HCT116 (cell line): ENCODE results near the gene OR8G5. TPM values are rescaled to one million over a fixed set of nuclear protein-coding genes. Genes with fewer than 3 reads are reported as not detected.

Experiments
- ATAC-seq: fragments of 200-7000 bp; cut with Tn5 transposase; 2 replicates; pipeline ENCODE4 v1.9.1; 2020; ENCODE audit warnings: mild to moderate bottlenecking, moderate library complexity
- BruUV-seq: library from RNA; stranded (reverse); fragments of 400-500 nt; replicated peaks from 2 replicates; lab custom pipeline; 2021; lab: Mats Ljungman, UMichigan
- CTCF ChIA-PET: fragments of 300-600 bp; sonication (Branson Sonifier 250); formaldehyde crosslinking; loops from one replicate; lab custom pipeline; 2021; ENCODE audit warnings: antibody characterized with exemption; lab: Charles Lee
- POLR2A ChIA-PET: fragments of 300-600, 350-600 bp; sonication (Branson Sonifier 250); formaldehyde crosslinking; loops from one replicate; lab custom pipeline; 2021; ENCODE audit warnings: antibody characterized with exemption; lab: Charles Lee
- RAD21 ChIA-PET, 2 experiments: fragments of 300-600 bp; sonication (Branson Sonifier 250); formaldehyde crosslinking; loops; one replicate each; lab custom pipeline; 2023; ENCODE audit warnings: low total read pairs in 2 of 2; ENCODE audit not compliant: uncharacterized antibody in 2 of 2, unreplicated experiment in 2 of 2, low non-redundant PET in 1 of 2; lab: Charles Lee
- DNase-seq: peaks from one replicate; pipeline ENCODE4 v3.0.0-alpha.2; 2010; ENCODE audit warnings: low read depth, low spot score
- H2AFZ ChIP-seq: fragments of 200-600 bp; shearing (Covaris generic), sonication (generic); 2 replicates; pipeline ENCODE4 v1.6.1; 2017; ENCODE audit warnings: low read depth, mixed run types, mixed read lengths, antibody characterized with exemption, low read length; ENCODE audit not compliant: poor library complexity, severe bottlenecking
- H3K27ac ChIP-seq: 2 replicates; pipeline ENCODE4 v1.5.1; 2012; ENCODE audit warnings: low read depth, low read length
- H3K27me3 ChIP-seq: fragments of 200-600 bp; sonication (generic); 2 replicates; pipeline ENCODE4 v1.6.1; 2016; ENCODE audit warnings: mixed run types, low read length, mixed read lengths; ENCODE audit not compliant: insufficient read depth
- H3K36me3 ChIP-seq, 2 experiments: fragments of 200-500 bp in 1 of 2; fragments of 200-600 bp in 1 of 2; sonication (Bioruptor generic) in 1 of 2; sonication (generic) in 1 of 2; 2 replicates each; pipeline versions ENCODE4 v1.5.1 to v1.6.1; 2014 to 2016; ENCODE audit warnings: low read length in 2 of 2, inconsistent platforms in 1 of 2, mixed read lengths in 1 of 2, mixed run types in 1 of 2; ENCODE audit not compliant: insufficient read depth in 2 of 2, control insufficient read depth in 1 of 2
- H3K4me1 ChIP-seq, 2 experiments: fragments of 200-600 bp in 1 of 2; sonication (generic) in 1 of 2; 2 replicates each; pipeline versions ENCODE4 v1.5.1 to v1.6.1; 2012 to 2017; ENCODE audit warnings: low read length in 2 of 2, inconsistent platforms in 1 of 2, mild to moderate bottlenecking in 1 of 2, mixed read lengths in 1 of 2, mixed run types in 1 of 2, moderate library complexity in 1 of 2; ENCODE audit not compliant: insufficient read depth in 2 of 2, control insufficient read depth in 1 of 2
- H3K4me2 ChIP-seq: fragments of 200-600 bp; sonication (generic); 2 replicates; pipeline ENCODE4 v1.6.1; 2017; ENCODE audit warnings: mixed run types, low read length, mixed read lengths
- H3K4me3 ChIP-seq, 2 experiments: fragments of 200-600 bp in 1 of 2; sonication (generic) in 1 of 2; replicated peaks in 1 of 2; 2 replicates each; pipeline ENCODE4 v1.5.1; 2011 to 2016; ENCODE audit warnings: low read length in 2 of 2, control low read depth in 1 of 2, low read depth in 1 of 2, mild to moderate bottlenecking in 1 of 2, mixed read lengths in 1 of 2, mixed run types in 1 of 2
- H3K79me2 ChIP-seq: fragments of 200-600 bp; sonication (generic); 2 replicates; pipeline ENCODE4 v1.6.1; 2017; ENCODE audit warnings: mild to moderate bottlenecking, mixed run types, low read length, moderate library complexity, mixed read lengths; ENCODE audit not compliant: insufficient read depth
- H3K9ac ChIP-seq: fragments of 200-600 bp; sonication (generic); 2 replicates; pipeline ENCODE4 v1.6.1; 2016; ENCODE audit warnings: low read length, mixed read lengths
- H3K9me2 ChIP-seq: fragments of 200-600 bp; sonication (generic), shearing (Covaris generic); 2 replicates; pipeline ENCODE4 v1.6.1; 2017; ENCODE audit warnings: mixed run types, mild to moderate bottlenecking, moderate library complexity; ENCODE audit not compliant: insufficient read depth
- H3K9me3 ChIP-seq, 2 experiments: fragments of 200-500 bp in 1 of 2; fragments of 200-600 bp in 1 of 2; sonication (Bioruptor generic) in 1 of 2; sonication (generic) in 1 of 2; 2 replicates each; pipeline ENCODE4 v1.6.1; 2014 to 2017; ENCODE audit warnings: low read length in 2 of 2, mixed read lengths in 2 of 2, inconsistent platforms in 1 of 2, low read depth in 1 of 2, mild to moderate bottlenecking in 1 of 2, mixed run types in 1 of 2, moderate library complexity in 1 of 2; ENCODE audit not compliant: control insufficient read depth in 1 of 2, insufficient read depth in 1 of 2
- H4K20me1 ChIP-seq: fragments of 200-600 bp; sonication (generic), shearing (Covaris generic); 2 replicates; pipeline ENCODE4 v1.6.1; 2017; ENCODE audit warnings: mixed run types, mild to moderate bottlenecking, moderate library complexity; ENCODE audit not compliant: insufficient read depth
- ATF3 ChIP-seq: IDR thresholded peaks from 2 replicates; pipeline ENCODE4 v1.6.1; 2012
- CBX3 ChIP-seq: IDR thresholded peaks from 2 replicates; pipeline ENCODE4 v1.6.1; 2012; ENCODE audit warnings: low read depth
- EGR1 ChIP-seq: IDR thresholded peaks from 2 replicates; pipeline ENCODE4 v1.6.1; 2012; ENCODE audit warnings: low read depth
- EZH2 ChIP-seq: fragments of 200-600 bp; sonication (generic); IDR thresholded peaks from 2 replicates; pipeline ENCODE4 v1.6.1; 2017; ENCODE audit warnings: antibody characterized with exemption, mixed run types
- JUND ChIP-seq: IDR thresholded peaks from 2 replicates; pipeline ENCODE4 v1.6.1; 2012
- RAD21 ChIP-seq: IDR thresholded peaks from 2 replicates; pipeline ENCODE4 v1.6.1; 2012; ENCODE audit warnings: low read depth, mild to moderate bottlenecking
- SIN3A ChIP-seq: IDR thresholded peaks from 2 replicates; pipeline ENCODE4 v1.6.1; 2012; ENCODE audit warnings: low read depth
- SRF ChIP-seq: IDR thresholded peaks from 2 replicates; pipeline ENCODE4 v1.6.1; 2012; ENCODE audit warnings: low read depth
- intact Hi-C: fragments of 100-400 bp; cut with micrococcal nuclease; formaldehyde crosslinking; loops from 2 replicates; pipeline ENCODE4 v1.10.0; 2022
- total RNA-seq: library from RNA; stranded (reverse); gene quantifications from one replicate; pipeline ENCODE4 v1.2.1, GENCODE V29; 2021; ENCODE audit not compliant: unreplicated experiment
- TF ChIP-seq, protein P1 (sequence below): IDR thresholded peaks from 2 replicates; pipeline ENCODE4 v1.6.1; 2011; ENCODE audit warnings: mild to moderate bottlenecking, low read length, moderate library complexity; ENCODE audit not compliant: insufficient replicate concordance; ENCODE audit errors: extremely low read depth

The OR8G5 gene
- total RNA-seq, 1 experiment from 2014 or later: not detected

DNA sequence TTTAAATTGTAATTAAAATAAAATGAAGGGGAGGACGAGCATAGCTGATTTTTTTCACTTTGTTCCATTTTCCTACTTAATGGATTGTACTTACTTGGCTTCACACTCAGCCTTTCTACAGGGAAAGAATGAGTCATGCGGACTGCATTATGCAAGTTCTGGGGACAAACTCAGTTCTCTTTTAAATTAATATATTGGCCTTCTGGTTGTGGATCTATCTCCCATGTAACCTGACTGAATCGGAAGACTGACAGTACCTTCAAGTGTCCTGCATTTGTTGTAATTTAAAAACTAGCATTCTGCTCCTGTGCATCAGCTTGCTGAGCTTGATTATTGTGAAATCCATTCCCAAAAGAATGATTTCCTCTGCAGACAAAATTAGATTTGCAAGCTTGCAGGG lies 45.4 kb downstream of the OR8G5 start:
- TF ChIP-seq RAD21 (no peak), EGR1 (no peak), ATF3 (no peak), SIN3A (no peak)
- intact Hi-C loops: no loop called here
- no peaks in the 10 kb centered on the region for H3K9me3 ChIP-seq
- H3K79me2 ChIP-seq: no peaks in the 10 kb centered on the region
- H3K36me3 ChIP-seq: no peaks in the 10 kb centered on the region
- ChIA-PET RAD21 (no interaction called here), POLR2A (no interaction called here), CTCF (no interaction called here)
- H3K4me3 ChIP-seq: no peak overlapping the region
- H3K9me2 ChIP-seq: no peaks in the 10 kb centered on the region
- BruUV-seq: no TSS peak
- H3K4me1 ChIP-seq: no peaks in the 10 kb centered on the region
- H4K20me1 ChIP-seq: no peaks in the 10 kb centered on the region
- no peak for DNase-seq
- ATAC-seq: no peak
- H3K4me2 ChIP-seq: no peak overlapping the region
- H2AFZ ChIP-seq: no peak overlapping the region
- peaks cover 7% of the 10 kb centered on the region; the same call in 1 of the 2 replicates for H3K27me3 ChIP-seq
- H3K27ac ChIP-seq: no peak overlapping the region
- no peak overlapping the region for H3K9ac ChIP-seq

- Histone ChIP-seq H3K4me1 (no peaks in the 10 kb centered on the region), H3K9me3 (no peaks in the 10 kb centered on the region), H3K27me3 (peaks cover 13% of the 10 kb centered on the region; the same call in 1 of the 2 replicates), H3K27ac (no peak overlapping the region), H3K4me3 (no peak overlapping the region), H3K9ac (no peak overlapping the region), H3K79me2 (no peaks in the 10 kb centered on the region), H2AFZ (no peak overlapping the region), H3K9me2 (no peaks in the 10 kb centered on the region), H3K36me3 (no peaks in the 10 kb centered on the region), H4K20me1 (no peaks in the 10 kb centered on the region), H3K4me2 (no peak overlapping the region)
- ATAC-seq: no peak
- ChIA-PET RAD21 (no interaction called here), CTCF (no interaction called here), POLR2A (no interaction called here)
- TF ChIP-seq ATF3 (no peak), SIN3A (no peak), JUND (no peak), EGR1 (no peak), EZH2 (no peak), SRF (no peak), CBX3 (no peak)
- TF ChIP-seq, protein P1, sequence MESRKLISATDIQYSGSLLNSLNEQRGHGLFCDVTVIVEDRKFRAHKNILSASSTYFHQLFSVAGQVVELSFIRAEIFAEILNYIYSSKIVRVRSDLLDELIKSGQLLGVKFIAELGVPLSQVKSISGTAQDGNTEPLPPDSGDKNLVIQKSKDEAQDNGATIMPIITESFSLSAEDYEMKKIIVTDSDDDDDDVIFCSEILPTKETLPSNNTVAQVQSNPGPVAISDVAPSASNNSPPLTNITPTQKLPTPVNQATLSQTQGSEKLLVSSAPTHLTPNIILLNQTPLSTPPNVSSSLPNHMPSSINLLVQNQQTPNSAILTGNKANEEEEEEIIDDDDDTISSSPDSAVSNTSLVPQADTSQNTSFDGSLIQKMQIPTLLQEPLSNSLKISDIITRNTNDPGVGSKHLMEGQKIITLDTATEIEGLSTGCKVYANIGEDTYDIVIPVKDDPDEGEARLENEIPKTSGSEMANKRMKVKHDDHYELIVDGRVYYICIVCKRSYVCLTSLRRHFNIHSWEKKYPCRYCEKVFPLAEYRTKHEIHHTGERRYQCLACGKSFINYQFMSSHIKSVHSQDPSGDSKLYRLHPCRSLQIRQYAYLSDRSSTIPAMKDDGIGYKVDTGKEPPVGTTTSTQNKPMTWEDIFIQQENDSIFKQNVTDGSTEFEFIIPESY: no peak
- intact Hi-C loops: no loop called here
- no TSS peak for BruUV-seq
- no peak for DNase-seq
Observed at GRCh38 chr11:124302347-124303125, 46.4 kb downstream of the OR8G5 start.
